ENCODE results near the gene GTF2A1L.

The GTF2A1L gene

DNA sequence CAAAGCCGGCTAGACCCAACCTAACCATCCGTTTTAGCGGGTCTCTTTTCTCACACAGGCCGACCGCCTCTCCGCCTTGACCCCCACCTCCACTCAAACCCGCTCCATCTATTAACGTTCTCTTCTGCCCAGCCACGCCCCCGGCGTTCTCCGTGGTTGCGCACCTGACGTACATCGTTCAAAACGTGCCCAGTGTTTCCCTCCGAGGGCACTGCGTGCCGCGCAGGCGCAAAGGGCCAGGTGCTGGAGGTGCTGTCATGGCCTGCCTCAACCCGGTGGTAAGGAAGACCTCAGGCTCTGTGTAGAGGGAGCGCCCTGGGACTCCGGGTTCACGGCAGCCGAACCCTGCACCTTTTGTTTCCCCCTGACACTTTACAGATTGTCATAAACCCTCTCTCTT, at the start of gene GTF2A1L:
Gene GTF2A1L (plus strand): TSS at position 239 of the 400 bp plus-strand sequence. CDS start 19 bp downstream, at position 258.
- H3K4me3 ChIP-seq (ENCODE audit: low read depth, low read length): no peak within 1 kb of the TSS
- TF ChIP-seq CTCF (conservative IDR thresholded peaks at IDR 0.05; ENCODE audit: low read depth, low read length): no peak
- no peak for DNase-seq (ENCODE audit: low read depth)

GRCh38 chr2:48568547-48568946, 49.1 kb upstream of the GTF2A1L start:
- TF ChIP-seq CTCF (conservative IDR thresholded peaks at IDR 0.05; ENCODE audit: low read depth, low read length): no peak
- peak; percentile 25 for DNase-seq (ENCODE audit: low read depth)
- H3K4me3 ChIP-seq (ENCODE audit: low read depth, low read length): no peak overlapping the region

- no peak overlapping the region for H3K4me3 ChIP-seq (ENCODE audit: low read depth, low read length)
- no peak for TF ChIP-seq CTCF (conservative IDR thresholded peaks at IDR 0.05; ENCODE audit: low read depth, low read length)
- no peak for DNase-seq (ENCODE audit: low read depth)
Observed at GRCh38 chr2:48569433-48569832, 48.2 kb upstream of the GTF2A1L start.

DNA sequence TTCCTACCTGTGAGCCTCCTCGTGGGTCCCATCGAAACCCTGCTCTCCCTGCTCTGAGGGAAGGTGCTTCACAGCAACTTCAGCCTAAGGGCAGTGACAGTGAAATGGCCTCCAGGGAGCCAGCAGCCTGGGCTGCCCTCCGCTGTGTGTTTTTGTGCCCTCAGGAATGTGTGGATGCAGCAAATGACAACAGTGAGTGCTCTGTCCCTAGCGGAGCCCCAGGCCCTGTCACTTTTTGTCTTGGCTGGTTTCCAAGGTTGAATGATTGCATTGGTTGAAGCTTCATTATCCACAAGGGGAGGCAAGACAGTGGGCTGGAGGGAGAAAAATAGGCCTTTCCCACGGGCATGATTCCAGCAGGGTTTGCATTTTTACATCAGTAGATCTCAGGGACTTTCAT, 44.8 kb upstream of the GTF2A1L start:
- DNase-seq (ENCODE audit: low read depth): no peak
- no peak overlapping the region for H3K4me3 ChIP-seq (ENCODE audit: low read depth, low read length)
- no peak for TF ChIP-seq CTCF (conservative IDR thresholded peaks at IDR 0.05; ENCODE audit: low read depth, low read length)

- no peak for DNase-seq (ENCODE audit: low read depth)
- no peak overlapping the region for H3K4me3 ChIP-seq (ENCODE audit: low read depth, low read length)
- no peak for TF ChIP-seq CTCF (conservative IDR thresholded peaks at IDR 0.05; ENCODE audit: low read depth, low read length)
Observed at GRCh38 chr2:48574353-48575287, 43.0 kb upstream of the GTF2A1L start.

DNA sequence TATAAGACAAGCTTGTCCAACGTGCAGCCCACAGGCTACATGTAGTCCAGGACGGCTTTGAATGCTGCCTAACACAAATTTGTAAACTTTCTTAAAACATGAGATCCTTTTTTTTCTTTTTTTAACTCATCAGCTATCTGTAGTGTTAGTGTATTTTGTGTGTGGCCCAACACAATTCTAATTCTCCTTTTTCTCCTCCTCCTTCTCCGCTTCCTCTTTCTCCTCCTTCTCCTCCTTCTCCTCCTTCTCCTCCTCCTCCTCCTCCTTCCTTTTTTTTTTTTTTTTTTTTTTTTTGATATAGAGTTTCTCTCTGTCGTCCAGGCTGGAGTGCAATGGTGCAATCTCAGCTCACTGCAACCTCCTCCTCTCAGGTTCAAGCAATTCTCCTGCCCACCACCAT, 39.3 kb upstream of the GTF2A1L start:
- no peak for TF ChIP-seq CTCF (conservative IDR thresholded peaks at IDR 0.05; ENCODE audit: low read depth, low read length)
- no peak overlapping the region for H3K4me3 ChIP-seq (ENCODE audit: low read depth, low read length)
- DNase-seq (ENCODE audit: low read depth): no peak

DNA sequence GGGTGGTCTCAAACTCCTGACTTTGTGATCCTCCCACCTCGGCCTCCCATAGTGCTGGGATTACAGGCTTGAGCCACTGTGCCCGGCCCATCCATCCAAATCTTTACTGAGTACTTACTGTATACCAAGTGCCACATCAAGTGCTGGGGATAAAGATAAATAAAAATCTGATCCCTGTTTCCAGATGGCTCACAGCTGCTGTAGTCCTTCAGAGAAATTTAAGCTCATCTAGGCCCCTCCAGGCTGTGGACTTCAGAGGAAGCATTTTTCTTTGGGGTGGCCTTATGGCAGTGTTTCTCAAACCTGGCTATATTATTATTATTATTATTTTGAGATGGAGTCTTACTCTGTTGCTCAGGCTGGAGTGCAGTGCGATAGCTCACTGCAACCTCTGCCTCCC, 33.7 kb upstream of the GTF2A1L start:
- DNase-seq (ENCODE audit: low read depth): no peak
- no peak overlapping the region for H3K4me3 ChIP-seq (ENCODE audit: low read depth, low read length)
- TF ChIP-seq CTCF (conservative IDR thresholded peaks at IDR 0.05; ENCODE audit: low read depth, low read length): no peak
